Measurements from ENCODE around the gene FKBP14.

The FKBP14 gene

DNA sequence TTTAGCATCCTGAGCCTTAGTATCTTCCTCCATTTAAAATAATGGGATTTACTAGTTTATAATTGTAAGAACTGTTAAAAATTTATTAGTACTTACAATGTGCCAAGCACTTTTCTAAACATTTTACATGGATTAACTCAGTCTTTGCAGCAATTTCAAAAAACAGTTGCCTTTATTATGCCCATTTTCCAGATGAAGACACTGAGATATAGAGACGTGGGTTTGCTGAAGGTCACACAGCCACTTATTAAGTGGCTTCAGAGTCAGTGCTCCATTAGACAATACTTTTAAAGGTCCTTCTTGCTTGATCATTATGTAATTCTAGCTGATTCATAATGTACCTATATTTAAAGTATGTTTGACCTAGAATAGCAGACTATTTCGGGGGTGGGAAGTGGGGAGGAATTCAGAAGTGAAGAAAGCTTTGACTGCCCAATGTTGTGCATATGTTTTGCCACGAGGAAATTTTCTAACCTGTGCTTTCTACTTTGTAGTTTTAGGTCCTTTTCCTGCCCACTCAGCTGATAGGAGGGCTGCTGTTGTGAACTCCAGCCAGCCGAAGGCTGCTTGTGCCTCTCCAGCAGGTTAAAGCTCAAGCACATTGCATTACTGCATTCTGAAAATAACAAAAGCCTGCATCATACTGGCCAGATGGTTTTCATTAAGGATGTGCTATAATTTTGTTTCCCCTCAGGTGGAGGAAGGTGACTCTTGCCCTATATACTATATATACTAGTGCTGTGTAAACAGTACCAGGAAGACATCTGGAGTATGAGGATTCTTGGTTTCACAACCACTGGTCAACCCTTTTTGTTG lies 6.0 kb upstream of the FKBP14 start:
- DNase-seq: peak; percentile 80

DNA sequence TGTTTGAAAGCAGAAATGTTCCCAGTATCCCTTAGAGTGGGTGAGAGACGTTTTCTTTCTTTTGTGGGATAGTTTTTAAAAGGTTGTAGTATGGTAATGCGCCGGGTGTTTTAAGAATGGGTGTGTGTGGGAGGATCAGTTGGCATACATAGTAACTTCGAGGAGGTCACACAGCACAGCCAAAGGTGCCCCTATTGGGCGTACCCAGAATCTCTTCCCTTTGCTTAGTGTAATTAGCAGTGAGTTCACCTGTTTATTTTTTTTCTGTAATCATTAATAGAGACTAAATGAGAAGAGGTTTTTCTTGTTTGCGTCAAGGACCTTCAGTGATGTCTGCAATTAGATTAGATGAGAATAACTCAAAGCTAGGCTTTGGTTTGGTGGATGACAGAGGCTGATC lies 3.2 kb upstream of the FKBP14 start:
- DNase-seq: no peak

DNA sequence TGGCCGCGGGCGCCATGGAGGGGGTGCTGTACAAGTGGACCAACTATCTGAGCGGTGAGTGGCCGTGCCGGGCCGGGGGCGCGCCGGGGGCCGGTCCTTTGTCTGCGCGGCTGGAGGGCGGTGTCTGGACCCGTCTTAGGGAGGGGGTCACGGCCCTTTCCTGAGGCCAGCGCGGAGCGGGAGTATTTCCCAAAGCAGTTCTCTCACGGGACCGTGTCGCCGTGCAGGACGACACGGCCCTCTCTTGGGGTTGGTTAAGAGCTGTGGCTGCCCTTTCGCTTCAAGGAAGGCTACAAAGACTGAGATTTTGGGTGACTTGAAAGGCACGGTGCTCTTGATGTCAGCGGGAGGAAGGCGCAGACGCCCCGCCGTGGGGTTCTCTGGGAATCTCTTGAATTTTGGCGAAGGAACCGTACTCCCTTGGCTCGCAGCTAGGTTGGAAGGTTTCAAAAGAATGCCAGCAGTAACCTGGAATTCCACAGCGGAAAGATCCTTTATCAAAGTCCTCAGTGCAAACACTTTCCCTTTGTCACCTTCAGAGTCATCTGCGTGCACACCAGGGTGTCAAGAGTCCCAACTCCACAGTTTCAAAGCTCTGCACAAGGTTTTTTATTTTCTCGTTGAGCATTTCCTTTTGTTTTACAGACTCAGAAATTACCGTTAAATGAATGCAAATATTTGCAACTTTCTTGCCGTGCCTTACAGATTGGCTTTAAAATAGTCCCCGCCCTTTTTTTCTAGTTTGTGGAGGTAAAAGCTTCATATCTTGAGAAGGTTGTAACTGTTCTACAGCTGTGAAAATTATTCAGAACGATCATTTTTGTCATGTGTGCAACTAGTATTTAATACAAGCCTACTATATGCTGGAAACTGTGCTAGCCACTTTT lies 2.5 kb upstream of the FKBP14 start:
- peak; percentile 59 for DNase-seq

DNA sequence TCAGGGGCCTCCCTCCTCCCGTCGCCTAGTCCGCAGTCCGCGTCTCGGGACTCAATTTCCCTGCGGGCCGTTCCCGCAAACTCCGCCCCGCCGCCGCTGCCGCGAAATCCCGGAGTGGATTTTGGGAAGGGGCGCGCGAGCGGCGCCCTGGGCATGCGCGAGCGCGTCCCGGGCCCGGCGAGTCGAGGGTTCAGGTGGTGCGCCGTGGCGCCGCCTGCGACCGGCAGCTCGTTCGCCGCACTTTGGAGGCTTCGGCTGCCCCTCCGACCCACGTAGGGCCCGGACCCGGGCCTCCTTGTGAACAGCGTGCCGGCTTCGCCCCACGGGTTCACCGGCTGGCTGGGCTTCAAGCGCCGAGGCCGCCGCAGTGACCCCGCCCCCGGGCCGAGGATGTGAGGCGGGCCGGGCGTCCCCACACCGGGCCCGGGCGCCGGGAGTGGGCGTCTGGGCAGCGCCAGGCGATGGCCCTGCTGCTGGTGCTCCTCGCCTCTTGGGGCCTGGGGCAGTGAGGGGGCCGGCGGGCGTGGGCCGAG lies 1.8 kb upstream of the FKBP14 start, which contains the start of gene PLEKHA8:
Gene PLEKHA8 (plus strand): TSS at position 197 of the 533 bp plus-strand sequence. CDS start 351 bp downstream, outside the sequence.
- peak; percentile 81 for DNase-seq

DNA sequence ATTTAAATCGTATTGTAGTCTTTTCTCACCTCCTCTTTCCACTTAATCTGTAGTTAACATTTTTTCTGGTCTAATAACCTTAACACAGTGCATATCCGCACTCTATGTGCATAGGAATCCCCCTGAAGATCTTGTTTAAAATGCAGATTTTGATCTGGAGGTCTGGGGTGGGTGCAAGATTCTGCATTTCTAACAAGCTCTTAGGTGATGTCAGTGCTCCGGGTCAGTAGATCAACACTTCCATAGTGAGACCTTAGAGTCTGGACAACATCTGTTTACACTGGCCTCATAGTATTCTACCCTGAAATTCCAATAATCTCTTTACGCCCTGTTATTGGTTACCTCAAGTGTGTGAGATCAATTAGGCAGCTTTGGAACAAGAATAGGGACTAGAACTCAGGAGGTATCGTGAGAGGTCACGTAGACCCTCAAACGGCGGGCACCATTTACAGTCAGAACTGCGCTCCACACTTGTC lies 1.3 kb upstream of the FKBP14 start:
- DNase-seq: no peak

DNA sequence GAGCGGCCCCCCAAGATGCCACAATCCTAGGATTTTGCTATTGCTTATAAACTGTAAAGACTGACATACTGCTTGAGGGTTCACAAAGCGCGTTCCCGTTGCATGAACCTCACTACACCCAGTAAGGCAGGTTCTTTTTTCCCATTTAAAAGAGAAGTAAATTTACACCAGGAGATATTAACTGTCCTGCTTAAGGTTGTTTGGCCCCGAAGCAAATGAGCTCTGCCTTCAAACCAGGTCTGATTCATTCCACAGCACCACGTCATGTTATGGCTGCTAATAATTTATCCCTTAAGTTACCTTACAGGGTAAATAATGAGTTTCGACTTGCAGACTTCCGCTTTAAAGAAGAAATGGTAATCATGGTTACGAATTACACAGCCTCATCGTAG lies 559 bp upstream of the FKBP14 start:
- peak; percentile 46 for DNase-seq

DNA sequence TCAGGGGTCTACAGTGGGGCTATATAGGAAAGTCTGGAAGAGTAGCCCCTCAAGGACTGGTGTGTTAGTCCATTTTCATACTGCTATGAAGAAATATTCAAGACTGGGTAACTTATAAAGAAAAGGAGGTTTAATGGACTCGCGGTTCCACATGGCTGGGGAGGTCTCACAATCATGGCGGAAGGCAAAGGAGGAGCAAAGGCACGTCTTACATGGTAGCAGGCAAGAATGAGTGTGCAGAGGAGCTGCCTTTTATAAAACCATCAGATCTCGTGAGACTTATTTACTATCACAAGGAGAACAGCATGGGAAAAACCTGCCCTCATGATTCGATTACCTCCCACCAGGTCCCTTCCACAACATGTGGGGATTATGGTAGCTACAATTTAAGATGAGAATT lies 3.0 kb downstream of the FKBP14 start:
- DNase-seq: no peak

DNA sequence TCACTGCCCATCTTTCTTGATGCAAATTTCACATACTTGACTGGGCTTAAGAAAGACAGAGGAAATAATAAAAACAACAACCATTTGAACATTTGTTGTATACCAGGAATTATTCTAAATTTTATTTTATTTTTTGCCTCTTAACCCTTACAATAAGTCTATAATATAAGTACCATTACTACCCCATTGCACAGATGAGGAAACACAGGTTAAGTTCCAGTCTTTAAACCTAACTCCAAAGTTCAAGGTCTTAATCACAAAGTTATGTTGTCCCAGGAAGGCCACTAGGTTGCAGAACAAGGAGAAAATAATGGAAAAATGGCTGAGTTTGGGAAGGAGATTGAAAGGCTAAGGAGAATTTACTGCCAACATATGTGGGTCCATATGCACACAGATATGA lies 3.5 kb downstream of the FKBP14 start:
- no peak for DNase-seq

DNA sequence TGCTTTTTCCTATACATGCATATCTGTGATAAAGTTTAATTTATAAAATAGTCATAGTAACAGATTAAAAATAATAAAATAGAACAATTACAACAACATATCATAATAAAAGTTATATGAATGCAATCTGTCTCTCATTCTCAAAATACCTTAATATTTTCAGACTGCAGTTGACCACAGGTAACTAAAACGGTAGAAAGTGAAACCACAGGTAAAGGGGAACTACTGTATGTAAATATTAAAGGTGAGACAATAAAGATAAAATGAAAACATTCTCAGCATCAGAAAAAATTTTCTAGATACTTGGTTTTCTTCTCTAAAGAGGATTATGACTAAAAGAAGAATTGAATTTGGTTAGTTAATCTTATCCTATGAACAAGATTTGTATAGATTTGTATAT lies 6.0 kb downstream of the FKBP14 start:
- DNase-seq: no peak

DNA sequence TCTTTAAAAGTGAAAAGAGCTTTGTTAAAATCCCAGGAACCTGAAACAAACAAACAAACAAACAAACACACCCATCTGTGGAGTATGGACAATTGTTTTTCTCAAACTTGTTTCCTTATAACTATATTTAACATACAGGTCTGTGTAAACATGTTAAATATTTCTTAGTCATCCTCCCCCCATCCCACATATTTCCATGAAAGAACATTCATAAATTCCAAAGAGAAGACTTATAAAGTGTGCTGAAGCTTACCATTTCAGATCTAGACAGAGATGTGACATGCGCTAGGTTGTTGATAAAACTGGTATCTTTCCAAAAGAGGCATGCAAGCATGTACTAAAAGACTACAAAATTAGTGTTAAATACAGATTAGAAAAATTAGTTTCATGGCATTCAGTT lies 6.5 kb downstream of the FKBP14 start:
- no peak for DNase-seq

DNA sequence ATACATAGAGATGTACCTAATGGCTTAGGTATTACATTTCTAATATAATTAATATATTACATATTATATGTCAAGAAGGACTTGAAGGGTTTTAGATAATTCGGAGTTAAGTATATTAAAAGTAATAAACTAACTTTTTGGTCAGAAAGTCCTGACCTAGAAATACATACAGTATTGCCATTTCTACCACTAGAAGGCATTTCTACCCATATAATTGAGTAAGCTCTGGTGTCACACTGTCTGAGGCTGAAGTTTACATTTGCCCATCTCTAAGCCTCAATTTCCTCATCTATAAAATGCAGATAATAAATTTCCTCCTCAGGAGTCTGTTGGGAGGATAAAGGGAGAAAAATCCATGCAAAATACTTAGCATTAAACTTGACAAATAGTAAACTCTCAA lies 7.1 kb downstream of the FKBP14 start:
- DNase-seq: no peak

DNA sequence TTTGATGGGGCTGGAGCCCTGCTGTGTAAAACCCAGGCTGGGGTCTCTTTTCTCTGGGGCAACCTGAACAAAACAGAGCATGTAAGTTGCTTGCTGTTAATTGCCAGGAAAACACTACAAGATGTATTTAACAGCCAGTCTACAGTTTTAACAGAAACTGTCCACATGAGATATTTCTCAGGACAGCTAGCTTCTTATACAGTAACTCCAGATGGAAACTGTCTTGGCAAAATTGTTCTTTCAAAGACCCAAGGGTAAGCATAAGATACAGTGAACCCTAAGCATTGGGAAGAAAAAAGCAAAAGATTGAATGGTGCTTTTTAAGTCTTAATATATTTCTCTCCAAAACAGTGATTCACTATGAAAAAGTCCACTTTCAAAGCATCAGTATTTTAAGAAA lies 8.1 kb downstream of the FKBP14 start:
- no peak for DNase-seq

DNA sequence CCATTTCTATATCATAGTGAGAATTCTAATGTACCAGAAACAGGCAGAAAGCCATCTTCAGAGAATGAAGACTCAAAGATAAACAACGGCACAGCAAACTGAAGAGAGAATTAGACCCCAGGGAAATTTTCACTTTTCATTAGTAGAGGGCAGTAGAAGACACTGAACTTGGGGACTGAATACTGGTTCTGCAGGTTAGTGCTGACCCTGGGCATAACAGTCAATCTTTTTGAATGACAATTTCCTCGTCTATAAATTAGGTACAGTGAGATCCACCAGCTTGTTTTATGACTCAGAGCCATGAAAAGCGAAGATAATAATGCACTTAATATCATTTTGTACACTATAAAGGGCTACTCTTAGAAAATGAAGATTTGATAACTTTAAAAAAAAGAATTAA lies 13.7 kb downstream of the FKBP14 start:
- DNase-seq: no peak

DNA sequence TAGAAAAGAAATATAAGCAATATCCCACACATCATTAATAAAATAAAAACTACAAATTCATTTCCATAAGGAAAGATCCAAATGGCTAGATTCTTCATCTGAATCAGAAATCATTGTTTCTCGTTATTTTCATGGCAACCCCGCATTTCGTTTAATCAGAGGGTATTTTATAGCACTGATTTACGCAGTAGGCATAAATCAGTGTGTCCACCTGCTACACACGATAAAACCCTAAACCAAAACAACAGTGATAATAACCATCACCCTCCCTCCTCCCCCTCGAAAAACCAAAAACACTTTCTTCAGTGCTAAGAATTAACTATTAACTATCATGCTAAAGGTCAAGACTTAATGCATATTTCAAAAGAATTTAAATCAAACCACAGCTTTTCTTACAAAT lies 16.5 kb downstream of the FKBP14 start:
- DNase-seq: no peak

DNA sequence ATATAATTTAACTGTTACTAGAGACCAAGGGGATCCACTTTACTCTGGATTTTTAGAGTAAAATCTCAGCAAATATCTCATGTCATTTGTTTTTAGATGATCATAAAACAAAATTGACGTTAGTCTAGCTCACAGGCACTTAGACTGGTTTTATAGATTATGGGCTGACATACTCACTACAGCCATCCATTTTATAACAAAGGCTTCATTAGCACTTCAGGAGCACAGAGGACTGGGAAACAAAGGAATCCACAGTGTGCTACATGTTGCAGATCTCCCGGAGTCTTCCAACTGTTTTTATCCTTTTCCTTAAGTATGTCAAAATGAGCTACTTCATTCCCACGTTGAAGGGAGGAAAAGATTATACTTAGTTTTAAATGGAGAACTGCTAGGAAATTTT lies 21.0 kb downstream of the FKBP14 start:
- no peak for DNase-seq

DNA sequence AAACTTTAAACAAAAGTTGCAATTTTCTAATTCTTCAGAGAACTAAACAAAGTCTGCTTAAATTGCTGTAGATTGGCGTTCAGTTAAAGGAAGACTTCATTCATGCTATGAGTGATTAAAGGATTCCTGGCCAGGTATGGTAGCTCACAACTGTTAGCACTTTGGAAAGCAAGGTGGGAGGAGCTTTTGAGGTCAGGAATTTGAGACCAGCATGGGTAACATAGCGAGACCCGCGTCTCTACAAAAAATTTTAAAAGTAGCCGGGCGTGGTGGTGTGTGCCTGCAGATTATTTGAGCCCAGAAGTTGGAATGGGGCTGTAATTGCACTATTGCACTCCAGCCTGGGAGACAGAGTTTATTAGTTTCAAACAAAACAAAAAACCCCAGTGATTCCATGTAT lies 23.4 kb downstream of the FKBP14 start:
- DNase-seq: no peak

DNA sequence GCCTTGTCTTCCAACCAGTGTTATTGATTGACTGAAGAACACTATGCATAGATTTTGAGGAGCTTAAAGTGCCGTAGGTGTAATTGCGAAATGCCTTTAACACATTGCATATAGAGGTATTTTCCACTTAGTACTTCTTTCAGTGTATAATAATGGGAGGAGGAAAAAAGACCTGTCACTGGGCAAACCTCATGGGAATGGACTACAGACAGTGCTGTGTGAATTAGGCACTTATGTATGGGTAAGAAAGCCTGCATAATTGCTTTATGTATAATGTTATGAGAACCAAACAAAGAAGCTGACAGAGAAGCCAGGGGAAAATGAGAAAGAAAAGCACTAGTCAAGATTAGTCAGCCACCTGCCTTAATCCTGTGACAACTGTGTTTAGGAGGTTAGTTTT lies 24.5 kb downstream of the FKBP14 start:
- no peak for DNase-seq

DNA sequence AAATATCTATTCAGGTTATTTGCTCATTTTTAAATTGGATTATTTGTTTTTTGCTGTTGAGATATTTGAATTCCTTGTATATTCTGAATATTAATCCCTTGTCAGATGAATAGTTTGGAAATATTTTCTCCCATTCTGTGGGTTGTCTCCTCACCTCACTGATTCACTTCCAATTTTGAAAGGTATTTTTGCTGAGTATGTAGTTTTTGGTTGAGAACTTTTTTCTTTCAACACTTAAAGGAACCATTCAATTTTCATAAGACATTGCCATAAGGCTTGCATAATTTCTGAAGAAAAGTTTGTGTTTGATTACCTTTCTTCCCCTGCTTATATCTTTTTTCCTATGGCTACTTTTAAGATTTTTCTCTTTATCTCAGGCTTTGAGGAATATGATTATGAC lies 28.0 kb downstream of the FKBP14 start:
- DNase-seq: no peak

DNA sequence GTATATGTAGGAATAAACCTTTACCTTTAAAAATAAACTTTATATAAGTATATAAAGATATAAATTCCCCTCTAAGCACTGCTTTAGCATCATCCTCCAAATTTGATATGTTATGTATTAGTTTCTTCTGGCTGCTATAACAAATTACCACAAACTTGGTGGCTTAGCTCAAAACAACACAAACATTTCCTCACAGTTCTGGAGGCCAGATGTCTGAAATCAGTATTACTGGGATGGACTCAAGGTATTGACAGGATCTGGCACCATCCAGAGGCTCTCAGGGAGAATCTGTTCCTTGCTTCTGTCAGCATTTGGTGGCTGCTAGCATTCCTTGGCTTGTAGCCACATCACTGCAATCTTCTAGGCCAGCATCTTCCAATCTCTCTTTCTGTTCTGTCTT lies 30.2 kb downstream of the FKBP14 start:
- DNase-seq: no peak

DNA sequence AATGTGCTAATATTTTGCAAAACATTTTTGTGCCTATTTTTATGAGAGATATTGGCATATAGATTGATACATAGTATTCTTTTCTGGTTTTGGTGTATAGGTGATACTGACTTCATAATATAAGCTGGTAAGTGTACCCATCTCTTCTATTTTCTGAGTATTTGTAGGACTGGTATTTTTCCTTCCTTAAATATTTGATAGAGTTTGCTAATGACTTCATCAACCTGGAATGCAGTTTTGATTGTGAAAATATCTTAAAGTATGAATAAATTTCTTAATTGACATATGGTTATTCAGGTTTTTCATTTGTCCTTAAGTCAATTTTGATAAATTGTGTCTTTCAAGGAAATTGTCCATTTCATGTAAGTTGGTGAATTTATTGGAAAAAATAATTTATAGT lies 30.9 kb downstream of the FKBP14 start:
- peak; percentile 34 for DNase-seq

DNA sequence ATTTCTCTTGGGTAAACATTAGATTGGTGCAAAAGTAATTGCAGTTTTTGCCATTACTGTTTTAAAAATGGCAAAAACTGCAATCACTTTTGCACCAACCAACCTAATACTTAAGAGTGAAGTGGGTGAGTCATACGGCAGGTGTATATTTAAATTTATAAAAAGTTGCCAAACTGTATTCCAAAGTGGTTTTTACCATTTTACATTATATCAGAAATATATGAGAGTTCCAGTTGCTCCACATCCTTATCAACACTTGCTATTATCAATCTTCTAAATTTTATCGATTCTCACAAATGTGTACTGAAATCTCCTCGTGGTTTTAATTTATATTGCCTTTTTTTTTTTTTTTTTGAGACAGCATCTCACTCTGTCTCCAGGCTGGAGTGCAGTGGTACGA lies 33.4 kb downstream of the FKBP14 start:
- no peak for DNase-seq

DNA sequence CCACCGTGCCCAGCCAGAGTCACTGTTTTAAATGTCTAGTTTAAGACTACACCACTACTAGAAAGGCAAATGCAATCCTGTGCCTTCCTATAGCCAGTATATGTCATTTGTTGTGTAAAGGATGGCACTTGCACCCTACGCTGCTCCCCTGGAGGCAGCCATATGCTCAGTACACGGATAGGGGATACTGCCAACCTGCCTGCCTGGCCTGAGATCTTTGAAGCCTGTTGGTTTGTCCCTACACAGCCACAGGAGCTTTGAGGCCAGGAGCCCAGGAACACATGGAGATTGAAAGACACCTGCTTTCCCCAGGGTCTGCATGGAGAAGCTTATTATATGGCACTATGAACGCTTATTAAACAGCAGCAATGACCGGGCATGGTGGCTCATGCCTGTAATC lies 34.6 kb downstream of the FKBP14 start:
- DNase-seq: no peak

DNA sequence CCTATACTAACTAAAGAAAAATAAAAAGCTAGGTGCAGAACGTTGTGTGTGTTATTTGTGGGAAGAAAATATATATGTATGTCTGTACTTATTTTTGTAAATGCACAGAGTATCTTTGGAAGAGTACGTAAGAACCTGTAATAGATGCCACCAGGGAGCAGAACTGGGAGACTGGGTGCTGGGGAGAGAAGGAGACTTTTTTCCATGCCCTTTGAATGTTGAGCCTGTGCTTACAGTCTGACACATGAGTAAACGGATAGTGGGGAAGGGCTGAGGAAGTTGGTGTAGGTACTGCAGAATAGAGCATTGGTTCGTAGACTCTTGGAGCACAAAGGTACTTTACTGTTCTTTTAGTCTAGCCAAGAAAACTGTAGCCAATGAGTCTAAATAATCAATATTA lies 35.6 kb downstream of the FKBP14 start:
- DNase-seq: no peak

All from HCEC 1CT (cell line).